Neural cell (in vitro differentiated cells): ENCODE measurements around the gene DHX40. TPM values are rescaled to one million over a fixed set of nuclear protein-coding genes. Genes with fewer than 3 reads are reported as not detected.

Experiments used
- H2AFZ ChIP-seq: fragments of 200-600, 300-800 bp; sonication (generic), shearing (Covaris generic); 2 replicates; pipeline ENCODE4 v1.6.0; 2014; ENCODE audit warnings: low read depth, mild to moderate bottlenecking, antibody characterized with exemption, low read length, moderate library complexity
- H3F3A ChIP-seq: fragments of 200-600 bp; shearing (Covaris generic); 2 replicates; pipeline ENCODE4 v1.6.1; 2016; ENCODE audit warnings: mild to moderate bottlenecking, moderate library complexity, mixed read lengths, antibody characterized with exemption, low read length; ENCODE audit not compliant: insufficient read depth, poor library complexity, severe bottlenecking
- H3K27ac ChIP-seq: fragments of 200-600, 300-800 bp; sonication (generic), shearing (Covaris generic); 2 replicates; pipeline ENCODE4 v1.5.1; 2014; ENCODE audit warnings: mild to moderate bottlenecking, low read length, moderate library complexity
- H3K27me3 ChIP-seq: fragments of 300-800, 200-600 bp; sonication (generic), shearing (Covaris generic); 2 replicates; pipeline ENCODE4 v1.6.0; 2014; ENCODE audit warnings: mild to moderate bottlenecking, low read depth, low read length, moderate library complexity; ENCODE audit not compliant: insufficient read depth
- H3K36me3 ChIP-seq: fragments of 300-800, 200-600 bp; sonication (generic), shearing (Covaris generic); 2 replicates; pipeline ENCODE4 v1.5.1; 2014; ENCODE audit warnings: mild to moderate bottlenecking, antibody characterized with exemption, low read length, moderate library complexity; ENCODE audit not compliant: insufficient read depth
- H3K4me2 ChIP-seq: fragments of 300-800, 200-600 bp; sonication (generic), shearing (Covaris generic); 2 replicates; pipeline ENCODE4 v1.6.0; 2014; ENCODE audit warnings: mild to moderate bottlenecking, low read length
- H3K4me3 ChIP-seq: fragments of 300-800, 200-600 bp; sonication (generic), shearing (Covaris generic); 2 replicates; pipeline ENCODE4 v1.5.1; 2014; ENCODE audit warnings: mild to moderate bottlenecking, low read length, moderate library complexity
- H3K79me2 ChIP-seq: fragments of 200-600 bp; shearing (Covaris generic); replicated peaks from 2 replicates; pipeline ENCODE4 v1.6.0; 2014; ENCODE audit warnings: mild to moderate bottlenecking, low read length, moderate library complexity; ENCODE audit not compliant: insufficient read depth
- H3K9ac ChIP-seq: fragments of 300-800, 200-600 bp; sonication (generic), shearing (Covaris generic); 2 replicates; pipeline ENCODE4 v1.6.1; 2016; ENCODE audit warnings: mild to moderate bottlenecking, low read length, mixed read lengths
- H3K9me2 ChIP-seq: fragments of 200-600 bp; shearing (Covaris generic); 2 replicates; pipeline ENCODE4 v1.6.1; 2016; ENCODE audit warnings: mild to moderate bottlenecking, low read length, mixed read lengths; ENCODE audit not compliant: insufficient read depth
- H3K9me3 ChIP-seq: fragments of 200-600, 300-800 bp; sonication (generic), shearing (Covaris generic); 2 replicates; pipeline ENCODE4 v1.6.1; 2016; ENCODE audit warnings: mild to moderate bottlenecking, mixed run types, low read length, moderate library complexity, mixed read lengths
- H4K20me1 ChIP-seq: fragments of 200-600 bp; shearing (Covaris generic); 2 replicates; pipeline ENCODE4 v1.6.1; 2016; ENCODE audit warnings: mild to moderate bottlenecking, mixed run types; ENCODE audit not compliant: insufficient read depth
- EP300 ChIP-seq: fragments of 450-650 bp; conservative IDR thresholded peaks from 2 replicates; pipeline ENCODE4 v1.6.1; 2014; ENCODE audit warnings: antibody characterized with exemption, mild to moderate bottlenecking, moderate library complexity; ENCODE audit not compliant: poor library complexity, severe bottlenecking
- EZH2 ChIP-seq: fragments of 200-600, 300-800 bp; shearing (Covaris generic), sonication (generic); IDR thresholded peaks from 2 replicates; pipeline ENCODE4 v1.6.1; 2014; ENCODE audit warnings: antibody characterized with exemption, low read length, borderline replicate concordance, mild to moderate bottlenecking; ENCODE audit not compliant: insufficient read depth, poor library complexity, severe bottlenecking
- MXI1 ChIP-seq: fragments of 450-650 bp; conservative IDR thresholded peaks from 2 replicates; pipeline ENCODE4 v1.6.1; 2014; ENCODE audit warnings: antibody characterized with exemption, mild to moderate bottlenecking; ENCODE audit not compliant: poor library complexity, severe bottlenecking
- POLR2AphosphoS5 ChIP-seq: IDR thresholded peaks from 2 replicates; pipeline ENCODE4 v1.6.1; 2012
- RAD21 ChIP-seq: fragments of 450-650 bp; conservative IDR thresholded peaks from 2 replicates; pipeline ENCODE4 v1.6.1; 2014; ENCODE audit warnings: antibody characterized with exemption, mild to moderate bottlenecking, moderate library complexity
- SMC3 ChIP-seq: fragments of 450-650 bp; conservative IDR thresholded peaks from 2 replicates; pipeline ENCODE4 v1.6.1; 2014; ENCODE audit warnings: antibody characterized with exemption, mild to moderate bottlenecking, moderate library complexity; ENCODE audit not compliant: poor library complexity
- TAF1 ChIP-seq: IDR thresholded peaks from 2 replicates; pipeline ENCODE4 v1.6.1; 2012; ENCODE audit warnings: low read depth
- polyA plus RNA-seq: library from polyadenylated mRNA; depleted of rRNA; stranded (reverse); fragments of >200 nt; gene quantifications from 2 replicates; pipeline ENCODE4 v1.2.3, GENCODE V29; 2014
- TF ChIP-seq, protein P1 (sequence below): fragments of 450-650 bp; IDR thresholded peaks from 2 replicates; pipeline ENCODE4 v1.5.1; 2014; ENCODE audit warnings: antibody characterized with exemption, mild to moderate bottlenecking, moderate library complexity; ENCODE audit not compliant: poor library complexity, severe bottlenecking
- TF ChIP-seq, protein P2 (sequence below): IDR thresholded peaks from 2 replicates; pipeline ENCODE4 v1.6.1; 2012; ENCODE audit warnings: borderline replicate concordance

The DHX40 gene
- polyA plus RNA-seq, 1 donor from 2014 or later: 130 TPM

DNA sequence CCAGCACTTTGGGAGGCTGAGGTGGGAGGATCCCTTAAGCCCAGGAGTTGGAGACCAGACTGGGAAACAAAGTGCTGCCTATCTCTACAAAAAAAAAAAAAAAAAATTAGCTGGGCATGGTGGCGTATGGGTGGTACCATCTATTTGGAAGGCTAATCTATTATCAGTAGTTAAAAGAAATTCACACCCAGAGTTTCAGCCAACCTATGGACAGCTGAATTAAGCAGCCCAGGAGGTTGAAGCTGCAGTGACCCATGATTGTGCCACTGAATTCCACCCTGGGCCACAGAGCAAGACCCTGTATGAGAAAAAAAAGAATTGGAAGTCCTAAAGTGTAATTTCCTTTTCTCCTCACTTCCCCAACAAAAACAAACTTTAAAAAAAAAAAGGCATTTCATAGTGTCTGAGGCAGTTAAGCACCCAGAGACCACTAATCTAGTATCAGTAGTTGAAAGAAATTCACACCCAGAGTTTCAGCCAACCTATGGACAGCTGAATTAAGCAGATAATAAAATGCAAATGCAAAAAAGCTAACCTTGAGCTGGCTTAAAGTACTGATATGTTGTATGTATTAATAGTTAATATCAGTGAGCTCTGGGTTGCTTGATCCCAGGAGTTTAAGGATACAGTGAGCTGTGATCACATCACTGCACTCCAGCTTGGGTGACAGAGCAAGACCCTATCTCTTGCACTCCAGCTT, 72.4 kb downstream of the DHX40 start:
- no peaks in the 10 kb centered on the region for H3F3A ChIP-seq
- H3K4me2 ChIP-seq: no peak overlapping the region
- no peaks in the 10 kb centered on the region for H3K9me2 ChIP-seq
- no peak overlapping the region for H3K9ac ChIP-seq
- H3K27ac ChIP-seq: no peak overlapping the region
- TF ChIP-seq, protein P1, sequence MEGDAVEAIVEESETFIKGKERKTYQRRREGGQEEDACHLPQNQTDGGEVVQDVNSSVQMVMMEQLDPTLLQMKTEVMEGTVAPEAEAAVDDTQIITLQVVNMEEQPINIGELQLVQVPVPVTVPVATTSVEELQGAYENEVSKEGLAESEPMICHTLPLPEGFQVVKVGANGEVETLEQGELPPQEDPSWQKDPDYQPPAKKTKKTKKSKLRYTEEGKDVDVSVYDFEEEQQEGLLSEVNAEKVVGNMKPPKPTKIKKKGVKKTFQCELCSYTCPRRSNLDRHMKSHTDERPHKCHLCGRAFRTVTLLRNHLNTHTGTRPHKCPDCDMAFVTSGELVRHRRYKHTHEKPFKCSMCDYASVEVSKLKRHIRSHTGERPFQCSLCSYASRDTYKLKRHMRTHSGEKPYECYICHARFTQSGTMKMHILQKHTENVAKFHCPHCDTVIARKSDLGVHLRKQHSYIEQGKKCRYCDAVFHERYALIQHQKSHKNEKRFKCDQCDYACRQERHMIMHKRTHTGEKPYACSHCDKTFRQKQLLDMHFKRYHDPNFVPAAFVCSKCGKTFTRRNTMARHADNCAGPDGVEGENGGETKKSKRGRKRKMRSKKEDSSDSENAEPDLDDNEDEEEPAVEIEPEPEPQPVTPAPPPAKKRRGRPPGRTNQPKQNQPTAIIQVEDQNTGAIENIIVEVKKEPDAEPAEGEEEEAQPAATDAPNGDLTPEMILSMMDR: no peak
- TF ChIP-seq, protein P2, sequence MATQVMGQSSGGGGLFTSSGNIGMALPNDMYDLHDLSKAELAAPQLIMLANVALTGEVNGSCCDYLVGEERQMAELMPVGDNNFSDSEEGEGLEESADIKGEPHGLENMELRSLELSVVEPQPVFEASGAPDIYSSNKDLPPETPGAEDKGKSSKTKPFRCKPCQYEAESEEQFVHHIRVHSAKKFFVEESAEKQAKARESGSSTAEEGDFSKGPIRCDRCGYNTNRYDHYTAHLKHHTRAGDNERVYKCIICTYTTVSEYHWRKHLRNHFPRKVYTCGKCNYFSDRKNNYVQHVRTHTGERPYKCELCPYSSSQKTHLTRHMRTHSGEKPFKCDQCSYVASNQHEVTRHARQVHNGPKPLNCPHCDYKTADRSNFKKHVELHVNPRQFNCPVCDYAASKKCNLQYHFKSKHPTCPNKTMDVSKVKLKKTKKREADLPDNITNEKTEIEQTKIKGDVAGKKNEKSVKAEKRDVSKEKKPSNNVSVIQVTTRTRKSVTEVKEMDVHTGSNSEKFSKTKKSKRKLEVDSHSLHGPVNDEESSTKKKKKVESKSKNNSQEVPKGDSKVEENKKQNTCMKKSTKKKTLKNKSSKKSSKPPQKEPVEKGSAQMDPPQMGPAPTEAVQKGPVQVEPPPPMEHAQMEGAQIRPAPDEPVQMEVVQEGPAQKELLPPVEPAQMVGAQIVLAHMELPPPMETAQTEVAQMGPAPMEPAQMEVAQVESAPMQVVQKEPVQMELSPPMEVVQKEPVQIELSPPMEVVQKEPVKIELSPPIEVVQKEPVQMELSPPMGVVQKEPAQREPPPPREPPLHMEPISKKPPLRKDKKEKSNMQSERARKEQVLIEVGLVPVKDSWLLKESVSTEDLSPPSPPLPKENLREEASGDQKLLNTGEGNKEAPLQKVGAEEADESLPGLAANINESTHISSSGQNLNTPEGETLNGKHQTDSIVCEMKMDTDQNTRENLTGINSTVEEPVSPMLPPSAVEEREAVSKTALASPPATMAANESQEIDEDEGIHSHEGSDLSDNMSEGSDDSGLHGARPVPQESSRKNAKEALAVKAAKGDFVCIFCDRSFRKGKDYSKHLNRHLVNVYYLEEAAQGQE: no peak
- TF ChIP-seq RAD21 (no peak), SMC3 (no peak), POLR2AphosphoS5 (no peak), MXI1 (no peak), TAF1 (no peak), EP300 (no peak), EZH2 (no peak)
- H3K9me3 ChIP-seq: no peaks in the 10 kb centered on the region
- no peaks in the 10 kb centered on the region for H3K36me3 ChIP-seq
- H3K4me3 ChIP-seq: no peak overlapping the region
- peaks cover 14% of the 10 kb centered on the region for H4K20me1 ChIP-seq
- peaks cover 47% of the 10 kb centered on the region for H3K79me2 ChIP-seq
- no peaks in the 10 kb centered on the region for H3K27me3 ChIP-seq
- H2AFZ ChIP-seq: no peak overlapping the region

DNA sequence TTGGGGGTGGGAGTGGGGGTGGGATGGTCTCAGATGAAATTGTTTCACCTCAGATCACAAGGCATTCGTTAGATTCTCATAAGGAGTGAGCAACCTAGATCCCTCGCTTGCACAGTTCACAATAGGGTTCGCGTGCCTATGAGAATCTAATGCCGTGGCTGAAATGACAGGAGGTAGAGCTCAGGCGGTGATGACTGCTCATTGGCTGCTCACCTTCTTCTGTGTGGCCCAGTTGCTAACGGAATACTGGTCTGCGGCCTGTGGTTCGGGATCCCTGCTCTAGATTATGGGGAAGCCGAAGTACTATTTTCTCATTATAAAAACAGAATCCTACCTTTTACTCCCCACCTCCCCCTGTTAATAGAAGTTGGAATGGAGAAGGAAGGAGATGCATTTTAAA, 73.1 kb downstream of the DHX40 start:
- no peak overlapping the region for H3K4me3 ChIP-seq
- H3K36me3 ChIP-seq: no peaks in the 10 kb centered on the region
- H2AFZ ChIP-seq: no peak overlapping the region
- no peak overlapping the region for H3K27ac ChIP-seq
- H3K9me3 ChIP-seq: no peaks in the 10 kb centered on the region
- TF ChIP-seq POLR2AphosphoS5 (no peak), RAD21 (no peak), TAF1 (no peak), EZH2 (no peak), MXI1 (no peak), SMC3 (no peak), EP300 (no peak)
- TF ChIP-seq, protein P1: no peak
- TF ChIP-seq, protein P2: no peak
- no peak overlapping the region for H3K9ac ChIP-seq
- peaks cover 12% of the 10 kb centered on the region for H4K20me1 ChIP-seq
- H3K27me3 ChIP-seq: no peaks in the 10 kb centered on the region
- H3K9me2 ChIP-seq: no peaks in the 10 kb centered on the region
- no peaks in the 10 kb centered on the region for H3F3A ChIP-seq
- H3K79me2 ChIP-seq: peaks cover 46% of the 10 kb centered on the region
- no peak overlapping the region for H3K4me2 ChIP-seq
